HL-60/S4 treated with retinoic acid at 250 ng/mL for 4 days and 3 days (cell line): Measurements from ENCODE around the gene REXO1.
"Not testable (repeated sequence)": the region's sequence is repeated elsewhere in the genome, so short reads cannot be mapped to it uniquely, and the experiment has no call there.

ENCODE experiments used
- in situ Hi-C: fragments of 300-500 bp; cut with MboI; formaldehyde crosslinking; loops from 2 replicates; pipeline ENCODE4 v1.7.0; 2022; ENCODE audit warnings: low sequenced_read_pairs

Gene REXO1

DNA sequence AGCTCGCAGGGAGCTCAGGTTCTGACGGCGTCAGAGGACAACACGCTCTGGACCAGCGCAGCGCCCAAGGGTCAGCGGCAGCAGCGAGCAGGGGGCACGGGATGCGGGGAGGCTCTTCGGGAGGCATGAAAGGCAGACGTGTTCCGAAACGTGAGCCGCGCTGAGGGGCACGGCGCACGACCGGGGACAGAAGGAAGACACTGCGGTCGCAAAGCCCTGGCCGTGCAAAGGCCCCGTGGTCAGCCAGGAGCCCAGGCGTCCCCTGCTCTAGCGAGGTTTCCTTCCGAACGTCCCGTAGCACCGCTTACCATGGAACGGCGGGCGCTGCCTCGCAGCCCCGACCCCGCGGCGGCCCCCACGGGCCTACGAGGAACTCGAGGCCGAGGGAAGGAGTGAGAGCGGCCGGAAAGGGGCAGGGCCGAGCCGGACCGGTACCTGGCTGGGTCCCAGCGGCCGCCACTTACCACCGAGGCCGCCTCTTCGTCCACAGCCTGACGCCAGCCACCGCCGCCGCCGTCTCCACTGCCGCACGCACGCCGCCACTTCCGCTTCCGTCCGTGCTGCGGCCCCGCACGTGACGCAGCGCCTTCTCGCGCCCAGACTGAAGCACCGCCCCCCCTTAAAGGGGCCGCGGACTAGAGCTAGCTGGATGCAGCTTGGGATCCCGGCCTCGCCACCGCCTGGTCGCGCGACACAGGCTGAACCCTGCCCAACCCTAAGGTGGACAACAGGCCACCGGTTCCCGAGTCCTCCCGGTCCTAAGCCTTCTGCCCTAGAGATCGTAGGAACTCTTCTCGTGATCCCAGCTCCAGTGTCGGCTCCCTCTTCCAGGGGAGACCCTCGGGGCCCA, 27.6 kb upstream of the REXO1 start:
- in situ Hi-C loops, result no loop called here

GRCh38 chr19:1875265-1875645, 27.0 kb upstream of the REXO1 start:
- in situ Hi-C loops, result not testable (repeated sequence)

- in situ Hi-C loops, result no loop called here
Measured at GRCh38 chr19:1874554-1875185, 26.4 kb upstream of the REXO1 start.

GRCh38 chr19:1873524-1874473, 25.5 kb upstream of the REXO1 start:
- in situ Hi-C loops, result no loop called here

DNA sequence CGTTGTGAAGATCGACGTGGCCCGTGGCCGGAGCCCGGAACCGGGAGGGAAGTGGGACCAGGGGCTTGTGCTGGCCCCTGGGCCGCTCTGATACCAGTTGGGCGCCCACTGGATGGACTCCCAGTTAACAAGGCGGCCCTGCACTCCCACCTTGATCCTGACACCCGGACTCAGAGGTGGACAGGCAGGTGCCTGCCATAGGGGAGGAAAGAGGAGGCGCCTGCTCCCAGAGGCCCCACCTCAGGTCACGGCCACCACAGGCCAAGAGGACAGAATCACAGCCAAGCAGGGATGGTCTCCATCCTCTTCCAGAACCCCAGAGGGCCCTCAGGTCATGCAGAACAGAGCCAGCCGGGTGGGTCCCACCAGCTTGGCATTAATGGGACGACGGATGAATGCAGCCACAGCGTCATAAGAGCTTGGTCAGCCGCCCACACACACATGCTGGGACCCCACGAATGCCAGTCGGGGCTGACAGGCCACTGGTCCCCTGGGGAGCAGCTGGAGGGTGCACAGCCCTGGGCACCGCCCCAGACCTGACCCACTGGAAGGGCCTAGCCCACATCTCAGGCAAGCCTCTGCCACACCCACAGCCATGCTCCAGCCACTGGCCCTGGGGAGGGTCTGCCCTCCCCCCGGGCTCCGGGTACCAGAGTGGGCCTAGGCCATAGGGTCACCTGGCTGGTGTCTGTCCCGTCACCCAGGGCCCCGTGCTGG, 24.7 kb upstream of the REXO1 start:
- in situ Hi-C loops, result no loop called here

DNA sequence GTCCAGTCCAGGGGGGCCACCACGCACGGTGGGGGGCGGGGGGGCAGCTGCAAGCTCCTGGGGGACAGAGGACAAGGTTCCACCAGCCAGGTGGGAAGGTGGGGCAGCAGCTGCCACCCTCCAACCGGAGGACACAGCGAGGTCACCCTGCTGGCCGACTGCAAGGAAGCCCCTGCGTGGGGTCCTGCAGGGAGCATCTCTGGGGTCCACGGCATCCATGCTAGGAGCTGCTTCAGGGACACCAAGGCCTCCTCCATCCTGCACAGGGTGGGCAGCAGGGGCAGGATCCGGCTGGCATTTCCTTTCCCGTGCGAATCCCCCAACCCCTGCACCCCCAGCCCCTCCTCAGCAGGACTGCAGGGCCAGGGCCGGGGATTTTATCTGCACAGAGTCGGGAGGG, 23.3 kb upstream of the REXO1 start:
- in situ Hi-C loops, result no loop called here

DNA sequence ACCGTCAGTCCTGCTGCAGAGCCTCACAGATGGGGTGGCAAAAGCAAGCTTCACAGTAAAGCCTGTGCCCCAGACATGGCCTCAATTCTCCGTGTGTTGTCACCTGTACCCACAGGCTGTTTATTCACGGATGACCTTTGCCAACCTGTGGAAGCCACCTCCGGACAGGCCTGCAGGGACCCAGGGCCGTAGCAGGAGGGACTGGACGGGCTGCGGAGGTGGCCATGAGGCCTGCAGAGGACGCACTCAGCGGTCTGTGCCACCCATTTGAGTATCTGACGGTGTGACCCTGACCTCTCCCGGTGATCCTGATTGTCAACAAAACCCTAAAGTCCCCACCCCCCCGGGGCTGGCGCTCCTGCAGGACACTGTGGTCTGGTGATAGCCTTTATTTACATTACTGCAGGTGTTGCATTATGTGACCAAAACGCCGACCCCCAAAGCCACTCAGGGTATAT, 22.9 kb upstream of the REXO1 start:
- in situ Hi-C loops, result no loop called here

GRCh38 chr19:1868971-1869370, 20.7 kb upstream of the REXO1 start:
- in situ Hi-C loops, result no loop called here

DNA sequence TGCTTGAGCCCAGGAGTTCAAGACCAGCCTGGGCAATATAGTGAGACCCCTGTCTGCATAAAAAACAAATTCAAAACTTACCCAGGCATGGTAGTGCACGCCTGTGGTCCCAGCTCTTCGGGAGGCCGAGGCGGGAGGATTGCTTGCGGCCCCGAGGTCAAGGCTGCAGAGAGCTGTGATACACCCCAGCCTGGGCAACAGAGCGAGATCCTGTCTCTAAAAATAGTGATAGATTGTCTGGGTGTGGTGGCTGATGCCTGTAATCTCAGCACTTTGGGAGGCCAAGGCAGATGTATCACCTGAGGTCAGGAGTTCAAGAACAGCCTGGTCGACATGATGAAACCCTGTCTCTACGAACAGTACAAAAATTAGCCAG, 19.1 kb upstream of the REXO1 start:
- in situ Hi-C loops, result no loop called here

- in situ Hi-C loops, result no loop called here
Measured at GRCh38 chr19:1866693-1867348, 18.5 kb upstream of the REXO1 start.

- in situ Hi-C loops, result no loop called here
Measured at GRCh38 chr19:1865172-1866010, 17.1 kb upstream of the REXO1 start.

DNA sequence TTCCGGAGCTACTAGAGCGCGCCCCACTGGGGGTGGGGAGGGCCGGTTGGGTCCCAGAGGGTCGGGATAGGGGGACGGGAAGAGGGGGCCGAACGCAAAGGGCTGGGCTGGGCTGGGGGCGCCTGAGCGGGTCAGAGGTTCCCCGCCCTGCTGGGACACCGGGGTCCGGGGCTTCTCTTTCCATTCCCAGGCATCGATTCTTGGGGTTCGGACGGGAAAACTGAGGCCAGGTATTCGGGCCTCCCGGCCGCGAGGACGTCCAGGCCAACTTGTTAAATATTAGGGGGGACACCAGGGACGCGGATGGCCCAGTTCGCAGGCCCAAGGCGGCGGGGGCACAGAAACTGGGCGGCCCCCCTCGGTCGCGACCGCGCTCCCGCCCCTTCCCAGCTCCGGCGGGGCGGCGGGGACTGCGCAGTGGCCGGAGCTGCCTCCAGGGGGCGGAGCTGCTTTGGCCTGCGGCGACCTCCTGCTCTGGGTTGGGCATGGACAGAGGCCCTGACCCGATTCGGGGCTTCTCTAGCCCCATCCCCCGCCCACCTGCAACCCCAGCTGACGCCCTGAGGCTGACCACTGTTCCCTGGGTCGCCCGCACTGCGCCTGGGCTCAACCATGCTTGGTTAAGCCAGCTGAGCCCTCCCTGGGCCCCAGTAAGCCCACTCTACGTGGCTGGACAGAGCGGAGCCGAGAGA, 16.3 kb upstream of the REXO1 start:
- in situ Hi-C loops, result no loop called here

DNA sequence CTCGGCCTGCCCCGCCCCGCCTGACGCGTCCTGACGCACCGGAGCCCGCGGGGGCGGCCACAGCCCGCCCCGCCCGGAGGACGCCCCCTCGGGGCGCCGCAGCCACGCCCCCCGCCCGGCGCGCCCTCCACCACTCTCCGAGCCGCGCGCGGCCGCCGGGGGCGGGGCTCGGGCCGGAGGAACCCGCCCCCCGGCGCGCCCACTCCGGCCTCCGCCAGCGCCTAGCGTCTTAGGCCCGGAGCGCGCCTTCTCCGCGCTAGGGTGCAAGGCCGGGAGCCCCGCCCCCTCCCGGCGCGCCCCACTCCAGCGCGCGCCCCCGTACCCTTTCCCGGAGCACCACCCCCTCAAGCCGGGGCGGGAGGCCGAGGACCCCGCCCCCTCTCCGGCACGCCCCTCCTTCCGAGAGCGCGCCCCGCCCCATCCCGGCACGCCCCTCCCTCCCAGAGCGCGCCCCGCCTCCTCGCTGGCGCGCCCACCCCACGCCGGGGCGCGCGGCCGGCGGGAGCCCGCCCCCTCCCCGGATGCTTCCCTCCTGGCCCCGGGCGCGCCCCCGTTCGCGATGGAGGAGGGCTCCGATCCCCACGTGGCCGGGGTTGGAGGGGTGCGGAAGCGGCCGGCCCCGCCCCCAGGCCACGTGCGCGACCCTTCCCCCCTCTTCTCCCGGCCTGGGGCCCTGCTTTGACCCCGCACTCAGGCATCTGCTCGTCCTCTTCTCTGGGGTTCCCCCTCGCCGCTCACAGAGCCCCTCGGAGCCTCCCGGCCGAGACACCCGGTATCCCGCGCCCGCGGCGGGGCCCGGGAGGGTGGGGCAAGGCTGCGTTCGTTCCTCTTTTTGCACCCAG, 15.6 kb upstream of the REXO1 start:
- in situ Hi-C loops, result no loop called here

- in situ Hi-C loops, result no loop called here
Measured at GRCh38 chr19:1863328-1863637, 15.0 kb upstream of the REXO1 start, which contains the start of gene KLF16. TSS of gene KLF16 (minus strand) at chr19:1863579. CDS start at chr19:1863497, 82 bp downstream.

DNA sequence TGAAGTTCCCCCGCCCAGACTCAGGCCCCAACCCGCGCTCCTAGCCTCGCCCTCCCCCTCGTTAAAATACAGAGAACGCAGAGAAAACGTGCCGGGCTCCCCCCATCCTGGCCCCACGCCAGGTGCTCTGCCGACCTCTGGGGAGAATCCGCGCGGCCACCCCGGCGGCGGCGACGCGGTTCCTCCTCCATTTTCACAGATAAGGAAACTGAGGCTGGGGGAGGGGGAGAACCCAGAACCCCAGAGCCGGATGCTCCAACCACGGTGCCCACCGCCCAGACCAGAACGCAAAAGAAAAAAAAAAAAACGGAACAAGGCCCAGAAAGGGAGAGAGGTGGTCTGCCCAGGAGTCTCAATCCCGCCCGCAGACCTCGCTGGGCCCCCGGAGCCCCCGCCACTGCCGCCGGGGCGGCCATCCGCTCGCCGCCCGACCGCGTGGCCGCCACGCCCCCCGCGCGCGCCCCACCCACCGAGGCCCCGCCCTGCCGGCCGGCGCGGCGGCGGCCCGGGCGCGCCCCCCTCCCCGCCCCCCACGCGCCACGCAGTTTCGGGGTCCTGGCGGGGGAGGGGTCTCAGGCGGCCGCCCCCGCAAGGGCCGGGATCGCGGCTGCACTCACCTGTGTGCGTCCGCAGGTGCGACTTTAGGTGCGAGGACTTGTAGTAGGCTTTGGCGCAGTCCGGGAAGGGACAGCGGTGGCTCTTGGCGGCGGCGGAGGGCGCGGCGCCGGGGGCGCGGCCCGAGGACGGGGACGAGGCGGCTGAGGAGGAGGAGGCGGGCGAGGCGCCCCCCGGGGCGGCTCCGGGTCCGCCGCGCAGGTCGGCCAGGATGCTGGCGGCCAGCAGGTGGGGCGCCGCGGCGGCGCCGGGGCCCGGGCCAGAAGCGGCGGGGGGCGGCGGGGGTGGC, 14.4 kb upstream of the REXO1 start:
- in situ Hi-C loops, result no loop called here

DNA sequence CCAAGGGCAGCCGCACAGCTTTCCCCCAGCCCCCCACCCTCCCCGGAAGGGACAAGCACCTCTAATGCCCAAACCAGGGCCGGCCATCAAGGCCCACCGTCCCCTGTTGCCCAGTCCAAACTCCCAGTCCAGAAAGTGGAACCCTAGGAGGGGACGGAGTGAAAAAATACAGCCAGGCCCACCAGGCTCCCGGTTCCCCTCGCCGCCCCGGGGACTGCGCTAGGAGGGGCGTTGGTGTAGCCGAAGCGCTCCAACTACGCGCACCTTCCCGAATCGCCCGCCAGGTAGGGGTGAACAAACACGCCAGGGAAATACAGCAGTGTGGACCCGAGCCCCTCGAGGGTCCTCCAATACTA, 13.8 kb upstream of the REXO1 start:
- in situ Hi-C loops, result no loop called here

- in situ Hi-C loops, result no loop called here
Measured at GRCh38 chr19:1861599-1862031, 13.3 kb upstream of the REXO1 start.
